ENCODE measurements around the gene SHC4.

SHC4 gene

GRCh38 chr15:48834756-48835155 is 129.0 kb downstream of the SHC4 start:
- no peak for DNase-seq (ENCODE audit: low read depth)

- no peak for DNase-seq (ENCODE audit: low read depth)
These were observed 130.0 kb downstream of the SHC4 start for GRCh38 chr15:48833526-48834239.

GRCh38 chr15:48832648-48833047 is 131.1 kb downstream of the SHC4 start:
- DNase-seq (ENCODE audit: low read depth) = no peak

GRCh38 chr15:48828906-48829305 is 134.8 kb downstream of the SHC4 start:
- no peak for DNase-seq (ENCODE audit: low read depth)

- DNase-seq (ENCODE audit: low read depth) = no peak
These were observed 135.2 kb downstream of the SHC4 start for GRCh38 chr15:48828471-48828870.

- no peak for DNase-seq (ENCODE audit: low read depth)
These were observed 138.6 kb downstream of the SHC4 start for GRCh38 chr15:48825075-48825474.

- no peak for DNase-seq (ENCODE audit: low read depth)
These were observed 140.0 kb downstream of the SHC4 start for GRCh38 chr15:48823706-48824105.

GRCh38 chr15:48823237-48823636 is 140.5 kb downstream of the SHC4 start:
- no peak for DNase-seq (ENCODE audit: low read depth)

GRCh38 chr15:48814286-48814685 is 149.4 kb downstream of the SHC4 start:
- DNase-seq (ENCODE audit: low read depth) = no peak

GRCh38 chr15:48811325-48811958 is 152.3 kb downstream of the SHC4 start:
- no peak for DNase-seq (ENCODE audit: low read depth)

GRCh38 chr15:48810414-48811324 is 153.1 kb downstream of the SHC4 start, which contains the start of gene CEP152:
Gene CEP152 (minus strand): TSS chr15:48811069. CDS start chr15:48805649, 5,420 bp downstream.
- peak; percentile 95 for DNase-seq (ENCODE audit: low read depth)

- no peak for DNase-seq (ENCODE audit: low read depth)
These were observed 157.6 kb downstream of the SHC4 start for GRCh38 chr15:48806151-48806550.

GRCh38 chr15:48805591-48805990 is 158.1 kb downstream of the SHC4 start:
- no peak for DNase-seq (ENCODE audit: low read depth)

GRCh38 chr15:48803877-48804276 is 159.8 kb downstream of the SHC4 start:
- no peak for DNase-seq (ENCODE audit: low read depth)

GRCh38 chr15:48802867-48803266 is 160.9 kb downstream of the SHC4 start:
- no peak for DNase-seq (ENCODE audit: low read depth)

GRCh38 chr15:48802257-48802656 is 161.5 kb downstream of the SHC4 start:
- no peak for DNase-seq (ENCODE audit: low read depth)

GRCh38 chr15:48800811-48801455 is 162.8 kb downstream of the SHC4 start:
- no peak for DNase-seq (ENCODE audit: low read depth)

- DNase-seq (ENCODE audit: low read depth) = no peak
These were observed 163.5 kb downstream of the SHC4 start for GRCh38 chr15:48800245-48800644.

- no peak for DNase-seq (ENCODE audit: low read depth)
These were observed 165.4 kb downstream of the SHC4 start for GRCh38 chr15:48798319-48798718.

GRCh38 chr15:48796930-48797329 is 166.8 kb downstream of the SHC4 start:
- DNase-seq (ENCODE audit: low read depth) = no peak

GRCh38 chr15:48796521-48796920 is 167.2 kb downstream of the SHC4 start:
- DNase-seq (ENCODE audit: low read depth) = no peak

- DNase-seq (ENCODE audit: low read depth) = no peak
These were observed 167.8 kb downstream of the SHC4 start for GRCh38 chr15:48795901-48796300.
